GM18909 (cell line): ENCODE results near the gene PTGFRN.
"Not testable (repeated sequence)": the region's sequence is repeated elsewhere in the genome, so short reads cannot be mapped to it uniquely, and the experiment has no call there.

Source experiments
- ATAC-seq: cut with Tn5 transposase; IDR thresholded peaks from one replicate; pipeline ENCODE4 v1.9.1; 2021; ENCODE audit warnings: mild to moderate bottlenecking; ENCODE audit not compliant: unreplicated experiment, poor library complexity

Gene PTGFRN

GRCh38 chr1:116909512-116910378 lies at the start of gene PTGFRN:
TSS of gene PTGFRN (plus strand) at chr1:116909916. CDS start at chr1:116910204, 288 bp downstream.
- no peak for ATAC-seq

- not testable (repeated sequence) for ATAC-seq
Measured at GRCh38 chr1:116860167-116860566, 49.5 kb upstream of the PTGFRN start.

GRCh38 chr1:116861137-116861536 lies 48.6 kb upstream of the PTGFRN start:
- no peak for ATAC-seq

GRCh38 chr1:116863031-116863430 lies 46.7 kb upstream of the PTGFRN start:
- ATAC-seq = not testable (repeated sequence)

- not testable (repeated sequence) for ATAC-seq
Measured at GRCh38 chr1:116866478-116866877, 43.2 kb upstream of the PTGFRN start.

GRCh38 chr1:116868385-116868784 lies 41.3 kb upstream of the PTGFRN start:
- ATAC-seq = no peak

GRCh38 chr1:116869611-116870010 lies 40.1 kb upstream of the PTGFRN start:
- no peak for ATAC-seq

GRCh38 chr1:116870300-116870699 lies 39.4 kb upstream of the PTGFRN start:
- ATAC-seq = no peak

GRCh38 chr1:116871779-116872146 lies 38.0 kb upstream of the PTGFRN start:
- no peak for ATAC-seq

GRCh38 chr1:116873680-116874271 lies 35.9 kb upstream of the PTGFRN start:
- no peak for ATAC-seq

- no peak for ATAC-seq
Measured at GRCh38 chr1:116874733-116875249, 34.9 kb upstream of the PTGFRN start.

GRCh38 chr1:116875391-116875790 lies 34.3 kb upstream of the PTGFRN start:
- ATAC-seq = no peak

- not testable (repeated sequence) for ATAC-seq
Measured at GRCh38 chr1:116875946-116876345, 33.8 kb upstream of the PTGFRN start.

- ATAC-seq = no peak
Measured at GRCh38 chr1:116877141-116877818, 32.4 kb upstream of the PTGFRN start.

GRCh38 chr1:116878804-116879477 lies 30.8 kb upstream of the PTGFRN start:
- ATAC-seq = peak; percentile 67

- ATAC-seq = peak; percentile 16
Measured at GRCh38 chr1:116879478-116880133, 30.1 kb upstream of the PTGFRN start.

- no peak for ATAC-seq
Measured at GRCh38 chr1:116880917-116881316, 28.8 kb upstream of the PTGFRN start.

- no peak for ATAC-seq
Measured at GRCh38 chr1:116881879-116882520, 27.7 kb upstream of the PTGFRN start.

- no peak for ATAC-seq
Measured at GRCh38 chr1:116882866-116883265, 26.9 kb upstream of the PTGFRN start.
